Measurements from ENCODE around the gene OR10AD1. TPM values are rescaled to one million over a fixed set of nuclear protein-coding genes. Genes with fewer than 3 reads are reported as not detected.

Gene OR10AD1
- total RNA-seq (2021) = not detected in 3 replicates
- Bru-seq, nascent RNA = not detected
- long read RNA-seq, experiment 1 = 0 reads
- long read RNA-seq, experiment 2 = 0 reads
- long read RNA-seq, experiment 3 = 0 reads

- ChIA-PET POLR2A (no interaction called here), CTCF (interaction anchor here (1.8 kb wide), 1 partner anchor 415 kb away, joined by 6 read pairs; no protein-coding TSS in a partner anchor)
- H3K27ac Mint-ChIP-seq = no peak within 1 kb of the TSS
- TF ChIP-seq GABPB1 (CRISPR knock-in tag; IDR thresholded peaks at IDR 0.05) (no peak), AR (CRISPR knock-in tag; IDR thresholded peaks at IDR 0.05) (no peak)
- ATAC-seq (no peak), DNase-seq (ENCODE audit: low spot score) (no peak)
- no peaks in the 10 kb centered on the region for H3K4me1 Mint-ChIP-seq
- peaks cover 94% of the 10 kb centered on the region for H3K27me3 Mint-ChIP-seq (ENCODE audit: low read depth)
- peaks cover 53% of the 10 kb centered on the region for H3K9me3 Mint-ChIP-seq
- H3K4me3 Mint-ChIP-seq = no peak within 1 kb of the TSS
- H3K36me3 Mint-ChIP-seq = peaks cover 28% of the 10 kb centered on the region
Measured at GRCh38 chr12:48203192-48203591, at the start of gene OR10AD1. OR10AD1 (minus strand) TSS chr12:48203292; CDS start chr12:48203292, 0 bp downstream.

- H3K4me1 Mint-ChIP-seq = peaks cover 13% of the 10 kb centered on the region
- no peak for DNase-seq (ENCODE audit: low spot score)
- peaks cover 12% of the 10 kb centered on the region for H3K9me3 Mint-ChIP-seq
- peaks cover 31% of the 10 kb centered on the region for H3K27me3 Mint-ChIP-seq (ENCODE audit: low read depth)
- ChIA-PET CTCF (interaction anchor here (1.0 to 1.3 kb wide), 2 partner anchors 41 to 371 kb away, joined by 3 to 4 read pairs; no protein-coding TSS in a partner anchor), POLR2A (no interaction called here)
- no peak overlapping the region for H3K4me3 Mint-ChIP-seq
- peaks cover 2% of the 10 kb centered on the region; the same call in 1 of the 2 replicates for H3K36me3 Mint-ChIP-seq
- no peak for ATAC-seq
- H3K27ac Mint-ChIP-seq = no peak overlapping the region
- TF ChIP-seq FOXP1 (CRISPR knock-in tag; IDR thresholded peaks at IDR 0.05; ENCODE audit: borderline replicate concordance) (no peak), FOXP4 (CRISPR knock-in tag; IDR thresholded peaks at IDR 0.05) (no peak), MXD4 (CRISPR knock-in tag; IDR thresholded peaks at IDR 0.05; ENCODE audit: borderline replicate concordance) (no peak), E2F4 (CRISPR knock-in tag; IDR thresholded peaks at IDR 0.05; ENCODE audit: borderline replicate concordance, low read depth) (no peak), ZBTB21 (CRISPR knock-in tag; IDR thresholded peaks at IDR 0.05; ENCODE audit: borderline replicate concordance) (no peak), PRRX2 (CRISPR knock-in tag; IDR thresholded peaks at IDR 0.05) (no peak), ZBTB43 (CRISPR knock-in tag; IDR thresholded peaks at IDR 0.05) (no peak), TP53 (CRISPR knock-in tag; IDR thresholded peaks at IDR 0.05) (no peak)
Measured at GRCh38 chr12:48247181-48247966, 44.3 kb upstream of the OR10AD1 start.

GRCh38 chr12:48237162-48237561, 34.1 kb upstream of the OR10AD1 start:
- peaks cover 14% of the 10 kb centered on the region for H3K27me3 Mint-ChIP-seq (ENCODE audit: low read depth)
- ATAC-seq = no peak
- H3K4me1 Mint-ChIP-seq = peaks cover 6% of the 10 kb centered on the region
- H3K9me3 Mint-ChIP-seq = peaks cover 28% of the 10 kb centered on the region
- H3K4me3 Mint-ChIP-seq = no peak overlapping the region
- ChIA-PET POLR2A (no interaction called here), CTCF (no interaction called here)
- no peak for DNase-seq (ENCODE audit: low spot score)
- no peak overlapping the region for H3K27ac Mint-ChIP-seq
- no peaks in the 10 kb centered on the region for H3K36me3 Mint-ChIP-seq
- TF ChIP-seq FOXP1 (CRISPR knock-in tag; IDR thresholded peaks at IDR 0.05; ENCODE audit: borderline replicate concordance) (no peak), RORB (CRISPR knock-in tag; IDR thresholded peaks at IDR 0.05) (no peak), OVOL2 (CRISPR knock-in tag; IDR thresholded peaks at IDR 0.05; ENCODE audit: borderline replicate concordance) (no peak), ZNF512 (CRISPR knock-in tag; IDR thresholded peaks at IDR 0.05; ENCODE audit: borderline replicate concordance) (no peak), CBFB (CRISPR knock-in tag; IDR thresholded peaks at IDR 0.05; ENCODE audit: low read depth) (no peak), ZNF281 (CRISPR knock-in tag; IDR thresholded peaks at IDR 0.05) (no peak), PRRX2 (CRISPR knock-in tag; IDR thresholded peaks at IDR 0.05) (no peak), MAX (CRISPR knock-in tag; IDR thresholded peaks at IDR 0.05) (no peak), ESRRA (CRISPR knock-in tag; IDR thresholded peaks at IDR 0.05; ENCODE audit: borderline replicate concordance) (no peak)

Data from WTC11 (cell line).